Astrocyte (in vitro differentiated cells and primary cell): Measurements from ENCODE around the gene ANO2. TPM values are rescaled to one million over a fixed set of nuclear protein-coding genes. Genes with fewer than 3 reads are reported as not detected.

Source experiments
- DNase-seq: peaks from one replicate; pipeline ENCODE4 v3.0.0-alpha.2; 2010; ENCODE audit warnings: low read depth
- FAIRE-seq: peaks from 2 replicates; lab custom pipeline; 2011; peaks lifted over from hg19 to GRCh38; lab: Jason Lieb, UNC
- H2AFZ ChIP-seq: 2 replicates; pipeline ENCODE4 v1.6.0; 2012; ENCODE audit warnings: low read depth, low read length, inconsistent platforms
- H3K27ac ChIP-seq: 2 replicates; pipeline ENCODE4 v1.5.1; 2011; ENCODE audit warnings: low read depth, low read length, inconsistent platforms
- H3K27me3 ChIP-seq: 2 replicates; pipeline ENCODE4 v1.6.0; 2011; ENCODE audit warnings: low read length, inconsistent platforms; ENCODE audit not compliant: insufficient read depth
- H3K36me3 ChIP-seq: 2 replicates; pipeline ENCODE4 v1.5.1; 2011; ENCODE audit warnings: low read length, inconsistent platforms; ENCODE audit not compliant: insufficient read depth
- H3K4me1 ChIP-seq: 2 replicates; pipeline ENCODE4 v1.5.1; 2011; ENCODE audit warnings: low read length, inconsistent platforms; ENCODE audit not compliant: insufficient read depth
- H3K4me2 ChIP-seq: 2 replicates; pipeline ENCODE4 v1.6.0; 2012; ENCODE audit warnings: low read length, inconsistent platforms
- H3K4me3 ChIP-seq: 2 replicates; pipeline ENCODE4 v1.5.1; 2011; ENCODE audit warnings: low read depth, mild to moderate bottlenecking, low read length, inconsistent platforms; ENCODE audit not compliant: insufficient read depth
- H3K79me2 ChIP-seq: 2 replicates; pipeline ENCODE4 v1.6.0; 2012; ENCODE audit warnings: mild to moderate bottlenecking, low read length, inconsistent platforms; ENCODE audit not compliant: insufficient read depth
- H3K9ac ChIP-seq: 2 replicates; pipeline ENCODE4 v1.6.0; 2012; ENCODE audit warnings: mild to moderate bottlenecking, low read length, inconsistent platforms
- H3K9me3 ChIP-seq: 2 replicates; pipeline ENCODE4 v1.5.1; 2012; ENCODE audit warnings: low read depth, mild to moderate bottlenecking, low read length, inconsistent platforms; ENCODE audit not compliant: insufficient read depth
- H4K20me1 ChIP-seq: 2 replicates; pipeline ENCODE4 v1.6.0; 2012; ENCODE audit warnings: low read length, inconsistent platforms; ENCODE audit not compliant: insufficient read depth
- H3K27ac Mint-ChIP-seq: one replicate; pipeline ENCODE4 v1.8.0; 2021; ENCODE audit warnings: mild to moderate bottlenecking, mixed read lengths; ENCODE audit not compliant: unreplicated experiment
- H3K27me3 Mint-ChIP-seq: one replicate; pipeline ENCODE4 v1.8.0; 2021; ENCODE audit warnings: low read depth, mixed read lengths; ENCODE audit not compliant: unreplicated experiment
- H3K36me3 Mint-ChIP-seq: one replicate; pipeline ENCODE4 v1.8.0; 2021; ENCODE audit warnings: low read depth, mixed read lengths; ENCODE audit not compliant: unreplicated experiment
- H3K4me1 Mint-ChIP-seq: one replicate; pipeline ENCODE4 v1.8.0; 2021; ENCODE audit warnings: low read depth, mixed read lengths; ENCODE audit not compliant: unreplicated experiment
- H3K4me3 Mint-ChIP-seq: one replicate; pipeline ENCODE4 v1.8.0; 2021; ENCODE audit warnings: mild to moderate bottlenecking, moderate library complexity, mixed read lengths; ENCODE audit not compliant: unreplicated experiment
- H3K9me3 Mint-ChIP-seq: one replicate; pipeline ENCODE4 v1.8.0; 2021; ENCODE audit warnings: mild to moderate bottlenecking, mixed read lengths; ENCODE audit not compliant: unreplicated experiment
- CTCF ChIP-seq: IDR thresholded peaks from 2 replicates; pipeline ENCODE4 v1.5.1; 2011; ENCODE audit warnings: low read depth, mild to moderate bottlenecking, inconsistent platforms, low read length, moderate library complexity; ENCODE audit not compliant: insufficient read depth
- EZH2 ChIP-seq: IDR thresholded peaks from 2 replicates; pipeline ENCODE4 v1.6.1; 2012; ENCODE audit warnings: mild to moderate bottlenecking, low read length, inconsistent platforms; ENCODE audit not compliant: insufficient read depth
- total RNA-seq: library from RNA; stranded (reverse); gene quantifications from 2 replicates; pipeline ENCODE4 v1.2.1, GENCODE V29; 2021

The ANO2 gene
- total RNA-seq, 1 donor from 2014 or later = 0.93 TPM

- Histone ChIP-seq H3K79me2 (no peaks in the 10 kb centered on the region), H2AFZ (no peak overlapping the region), H3K9me3 (no peaks in the 10 kb centered on the region), H3K4me3 (no peak overlapping the region), H3K4me2 (no peak overlapping the region), H3K9ac (no peak overlapping the region), H3K27ac (no peak overlapping the region), H4K20me1 (no peaks in the 10 kb centered on the region), H3K27me3 (no peaks in the 10 kb centered on the region), H3K36me3 (no peaks in the 10 kb centered on the region), H3K4me1 (no peaks in the 10 kb centered on the region)
- no peak for DNase-seq
- Mint-ChIP-seq H3K9me3 (no peaks in the 10 kb centered on the region), H3K4me1 (peaks cover 9% of the 10 kb centered on the region), H3K4me3 (no peak overlapping the region), H3K36me3 (no peaks in the 10 kb centered on the region), H3K27ac (no peak overlapping the region), H3K27me3 (peaks cover 8% of the 10 kb centered on the region)
- no peak for FAIRE-seq
- no peak for TF ChIP-seq CTCF
These were observed 226.4 kb downstream of the ANO2 start for GRCh38 chr12:5718680-5719079.

GRCh38 chr12:5718073-5718472 lies 227.0 kb downstream of the ANO2 start:
- Histone ChIP-seq H3K36me3 (no peaks in the 10 kb centered on the region), H3K9ac (no peak overlapping the region), H3K27ac (no peak overlapping the region), H4K20me1 (no peaks in the 10 kb centered on the region), H3K27me3 (no peaks in the 10 kb centered on the region), H3K9me3 (no peaks in the 10 kb centered on the region), H2AFZ (no peak overlapping the region), H3K79me2 (no peaks in the 10 kb centered on the region), H3K4me1 (no peaks in the 10 kb centered on the region), H3K4me3 (no peak overlapping the region), H3K4me2 (no peak overlapping the region)
- no peak for DNase-seq
- H3K9me3 Mint-ChIP-seq = no peaks in the 10 kb centered on the region
- TF ChIP-seq CTCF = no peak
- no peak for TF ChIP-seq EZH2
- H3K27me3 Mint-ChIP-seq = peaks cover 10% of the 10 kb centered on the region
- peaks cover 9% of the 10 kb centered on the region for H3K4me1 Mint-ChIP-seq
- H3K36me3 Mint-ChIP-seq = no peaks in the 10 kb centered on the region
- FAIRE-seq = no peak
- no peak overlapping the region for H3K27ac Mint-ChIP-seq
- H3K4me3 Mint-ChIP-seq = no peak overlapping the region

- no peak overlapping the region for H3K4me3 Mint-ChIP-seq
- Histone ChIP-seq H3K4me1 (no peaks in the 10 kb centered on the region), H3K36me3 (no peaks in the 10 kb centered on the region), H3K4me3 (no peak overlapping the region), H3K27me3 (no peaks in the 10 kb centered on the region), H2AFZ (no peak overlapping the region), H3K4me2 (no peak overlapping the region), H3K9me3 (no peaks in the 10 kb centered on the region), H3K27ac (no peak overlapping the region), H3K79me2 (no peaks in the 10 kb centered on the region), H4K20me1 (no peaks in the 10 kb centered on the region), H3K9ac (no peak overlapping the region)
- TF ChIP-seq EZH2 (no peak), CTCF (no peak)
- no peaks in the 10 kb centered on the region for H3K9me3 Mint-ChIP-seq
- peaks cover 13% of the 10 kb centered on the region for H3K27me3 Mint-ChIP-seq
- DNase-seq (no peak), FAIRE-seq (no peak)
- peaks cover 6% of the 10 kb centered on the region for H3K4me1 Mint-ChIP-seq
- H3K27ac Mint-ChIP-seq = no peak overlapping the region
- H3K36me3 Mint-ChIP-seq = no peaks in the 10 kb centered on the region
These were observed 228.1 kb downstream of the ANO2 start for GRCh38 chr12:5716976-5717375.
